Stimulated activated CD4-positive, alpha-beta T cell treated with anti-CD3 and anti-CD28 coated beads, Interleukin-4, amount 100 ng/mL, for 4 hours (primary cell): ENCODE measurements around the gene DHX16.

ENCODE experiments used
- DNase-seq, 2 experiments: peaks; one replicate each; pipeline ENCODE4 v3.0.0-alpha.2; 2020

The DHX16 gene

DNA sequence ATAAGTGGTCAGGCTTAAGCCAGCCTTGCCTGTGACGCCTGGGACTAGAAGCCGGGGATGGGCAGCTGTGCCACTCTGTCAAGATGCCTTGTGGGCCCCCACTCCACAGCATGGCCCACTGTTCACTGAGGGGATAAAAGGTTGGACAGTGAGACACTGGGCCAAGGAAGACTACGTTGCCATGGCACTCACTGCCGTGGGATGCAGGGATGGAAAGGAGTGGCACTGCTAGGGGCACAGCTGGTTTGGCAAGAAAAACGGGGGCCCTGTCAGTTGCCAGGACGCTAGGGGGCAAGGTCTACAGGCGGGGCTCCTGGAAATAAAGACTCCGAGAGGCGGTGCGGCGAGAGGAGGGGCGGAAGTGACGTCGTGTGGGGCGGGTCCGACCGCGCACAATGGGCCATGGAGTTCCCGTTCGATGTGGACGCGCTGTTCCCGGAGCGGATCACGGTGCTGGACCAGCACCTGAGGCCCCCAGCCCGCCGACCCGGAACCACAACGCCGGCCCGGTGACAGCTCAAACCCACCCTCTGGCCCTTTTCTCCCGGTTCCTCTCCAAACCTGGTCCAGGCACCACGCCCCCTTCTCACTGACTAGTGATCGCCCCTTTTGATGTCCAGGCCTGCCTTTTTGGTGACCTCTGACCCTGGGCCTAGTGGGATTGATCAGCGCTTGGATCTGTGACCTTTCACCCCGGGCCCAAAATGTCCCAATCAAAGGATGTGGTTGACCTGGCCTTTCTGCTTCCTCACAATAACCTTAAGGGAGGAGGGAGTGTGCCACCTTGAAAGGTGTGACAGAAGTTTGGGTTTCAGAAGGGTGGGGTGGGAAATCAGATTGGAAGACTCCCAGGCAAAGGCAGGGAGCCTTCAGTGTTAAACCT, 46.1 kb downstream of the DHX16 start, which contains the start of gene ATAT1:
Gene ATAT1 (plus strand): TSS at position 391 of the 883 bp plus-strand sequence.
- DNase-seq: peak; percentile 85 to 86

DNA sequence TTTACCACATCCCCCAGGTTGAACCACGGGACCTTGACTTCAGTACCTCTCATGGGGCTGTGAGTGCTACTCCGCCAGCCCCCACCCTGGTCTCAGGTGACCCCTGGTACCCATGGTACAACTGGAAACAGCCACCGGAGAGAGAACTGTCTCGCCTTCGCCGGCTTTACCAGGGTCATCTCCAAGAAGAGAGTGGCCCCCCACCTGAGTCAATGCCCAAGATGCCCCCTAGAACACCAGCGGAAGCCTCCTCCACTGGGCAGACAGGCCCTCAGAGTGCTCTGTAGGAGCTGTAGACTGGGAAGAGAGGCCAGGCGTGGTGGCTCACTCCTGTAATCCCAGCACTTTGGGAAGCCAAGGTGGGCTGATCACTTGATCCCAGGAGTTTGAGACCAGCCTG, 47.3 kb downstream of the DHX16 start:
- DNase-seq: no peak

DNA sequence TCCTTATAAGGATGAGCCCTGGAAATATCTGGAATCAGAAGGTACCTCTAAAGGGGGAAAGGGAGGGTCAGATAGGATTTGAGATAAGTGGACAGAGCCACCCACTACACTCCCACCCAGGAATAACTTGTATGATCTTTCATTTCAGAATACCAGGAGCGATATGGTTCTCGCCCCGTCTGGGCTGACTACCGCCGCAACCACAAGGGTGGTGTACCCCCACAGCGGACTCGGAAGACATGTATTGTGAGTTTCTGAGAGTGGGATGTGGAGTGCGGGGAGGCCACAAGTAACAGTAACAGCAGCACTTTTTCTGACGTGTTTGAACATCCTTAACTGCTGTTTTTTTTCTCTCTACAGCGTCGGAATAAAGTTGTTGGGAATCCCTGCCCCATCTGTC, 53.2 kb downstream of the DHX16 start:
- no peak for DNase-seq

DNA sequence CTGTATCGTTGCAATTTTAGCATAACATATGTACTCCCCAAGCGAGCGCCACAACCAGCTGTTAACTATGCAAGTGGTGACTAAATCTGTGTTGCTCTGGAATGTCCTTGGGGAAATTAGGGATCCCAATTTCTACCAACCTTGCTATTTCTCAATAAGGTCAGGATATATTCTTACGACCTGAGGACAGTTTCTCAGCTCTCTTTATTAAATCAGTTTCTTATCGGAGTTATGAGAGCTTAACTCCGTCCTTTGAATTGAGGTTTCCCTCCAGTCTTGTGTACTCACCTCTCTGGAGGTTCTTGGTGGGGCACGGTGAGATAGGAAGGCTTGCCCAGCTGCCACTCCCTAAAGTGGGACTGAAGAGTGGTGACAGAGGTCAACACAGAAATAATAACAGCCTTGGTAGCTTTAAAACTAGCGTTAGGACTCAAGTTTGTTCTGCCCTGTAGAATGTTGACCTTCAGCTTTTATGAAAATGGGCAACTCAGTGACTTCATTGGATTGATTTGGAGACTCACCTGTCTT, 54.5 kb downstream of the DHX16 start:
- no peak for DNase-seq

DNA sequence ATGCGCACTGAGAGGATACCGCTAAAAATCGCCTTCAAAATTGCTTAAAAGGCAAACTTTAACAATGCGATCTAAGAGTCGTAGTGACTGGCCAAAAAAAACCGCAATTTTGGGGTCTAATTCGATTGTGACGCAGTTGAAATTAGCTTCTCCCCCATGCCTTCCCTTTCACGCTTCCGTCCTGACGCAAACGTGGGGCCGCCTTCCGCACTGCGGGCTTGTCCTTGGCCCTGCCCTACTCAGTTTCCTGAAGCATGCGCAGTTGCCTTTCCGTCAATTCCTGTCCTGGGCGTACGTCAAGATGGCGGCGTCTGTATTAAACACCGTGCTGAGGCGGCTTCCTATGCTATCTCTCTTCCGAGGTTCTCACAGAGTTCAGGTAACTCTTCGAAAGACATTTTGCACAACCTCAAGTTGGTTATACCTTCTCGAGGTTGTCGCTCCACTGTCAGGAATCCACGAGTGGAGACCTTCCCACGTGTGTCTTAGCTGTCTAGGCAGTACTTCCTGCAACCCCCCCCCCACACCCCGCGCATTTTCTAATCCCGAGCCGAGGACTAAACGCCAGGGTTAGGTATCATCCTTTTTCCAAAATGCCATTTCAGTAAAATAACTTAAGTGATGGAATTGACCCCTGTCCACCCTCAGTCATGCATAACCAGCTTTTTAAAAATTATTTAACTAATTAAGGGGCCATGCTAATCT, 55.1 kb downstream of the DHX16 start, which contains the start of gene MRPS18B:
Gene MRPS18B (plus strand): TSS at position 276 of the 705 bp plus-strand sequence. CDS start 26 bp downstream, at position 302.
- DNase-seq: peak; percentile 91 to 99

DNA sequence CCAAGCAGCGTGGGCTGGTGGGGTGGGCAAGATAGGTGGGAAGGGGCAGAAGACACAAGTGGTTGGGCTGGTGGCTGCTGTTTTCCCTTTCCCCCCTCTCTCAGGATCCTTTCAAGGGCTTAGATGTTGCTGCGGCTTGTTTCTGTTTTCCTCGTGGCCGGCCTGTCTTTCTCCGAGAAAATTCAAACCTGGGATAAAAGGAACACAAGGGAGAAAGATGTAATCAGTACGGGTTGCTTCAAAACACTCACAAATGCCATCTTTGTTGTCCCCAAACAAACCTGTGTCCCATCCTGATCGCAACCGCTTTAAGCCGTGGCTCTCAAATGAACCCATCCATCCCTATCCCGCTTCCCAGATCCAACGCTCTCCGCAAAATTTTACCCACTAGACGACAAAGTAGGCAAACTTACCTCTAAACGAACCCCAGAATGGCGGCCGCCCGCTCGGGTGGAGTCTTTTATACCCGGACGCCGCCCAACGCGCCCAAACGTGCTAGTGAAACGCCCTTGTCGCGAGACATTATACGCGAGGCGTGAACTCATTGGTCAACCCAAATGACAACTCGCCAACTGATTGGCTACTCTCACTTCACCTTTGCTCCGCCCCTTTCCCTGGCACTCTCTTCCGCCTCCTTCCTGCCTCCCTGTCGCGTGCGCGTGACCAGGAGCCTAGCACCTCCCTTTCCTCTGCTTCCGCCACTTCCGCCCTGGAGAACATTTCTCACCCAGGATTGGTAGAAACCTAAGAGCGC, 55.8 kb downstream of the DHX16 start, which contains the start of gene PPP1R10:
Gene PPP1R10 (minus strand): TSS at position 433 of the 754 bp plus-strand sequence. CDS start 7,299 bp downstream, outside the sequence.
- DNase-seq: peak; percentile 92 to 99

DNA sequence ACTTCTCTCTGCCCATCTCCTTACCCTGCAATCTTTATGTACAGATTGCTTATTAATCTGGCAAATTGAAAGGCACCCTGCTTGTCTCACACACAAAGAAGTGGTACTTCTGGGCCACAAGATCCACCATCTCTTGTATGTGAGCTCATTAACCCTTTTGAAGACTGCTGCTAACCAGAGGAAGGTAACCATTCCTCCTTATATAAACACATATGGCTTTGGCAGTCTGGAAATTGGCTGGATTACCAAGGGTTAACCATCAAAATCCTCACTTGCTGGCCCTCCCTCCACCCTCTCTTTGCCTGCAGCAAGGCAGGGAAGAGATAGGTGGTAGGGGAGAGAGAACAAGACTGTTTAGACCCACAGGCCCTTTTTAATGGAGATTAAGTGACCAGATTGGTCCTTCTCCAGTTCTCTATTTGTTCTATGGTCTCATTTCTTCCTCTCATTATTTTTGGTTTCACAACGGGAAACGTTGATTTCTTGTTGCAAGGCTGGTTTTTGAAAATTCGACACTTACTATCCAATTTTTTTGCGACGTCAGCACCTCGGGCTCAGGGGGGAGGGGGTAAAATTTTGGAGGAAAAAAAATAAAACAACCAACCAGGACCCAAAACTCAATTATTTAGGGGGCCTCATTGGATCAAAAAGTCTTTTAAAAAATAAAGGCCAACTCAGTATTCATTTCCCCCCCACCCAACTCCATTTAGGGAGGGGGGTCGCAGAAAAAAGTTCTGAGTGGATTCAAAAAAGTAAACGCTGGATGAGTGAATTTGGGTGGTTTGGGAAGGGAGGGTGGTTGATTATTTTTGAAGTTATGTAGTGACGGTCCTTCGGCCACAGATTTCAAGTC, 56.6 kb downstream of the DHX16 start:
- DNase-seq: peak in 1 of 2 experiments; percentile 18

DNA sequence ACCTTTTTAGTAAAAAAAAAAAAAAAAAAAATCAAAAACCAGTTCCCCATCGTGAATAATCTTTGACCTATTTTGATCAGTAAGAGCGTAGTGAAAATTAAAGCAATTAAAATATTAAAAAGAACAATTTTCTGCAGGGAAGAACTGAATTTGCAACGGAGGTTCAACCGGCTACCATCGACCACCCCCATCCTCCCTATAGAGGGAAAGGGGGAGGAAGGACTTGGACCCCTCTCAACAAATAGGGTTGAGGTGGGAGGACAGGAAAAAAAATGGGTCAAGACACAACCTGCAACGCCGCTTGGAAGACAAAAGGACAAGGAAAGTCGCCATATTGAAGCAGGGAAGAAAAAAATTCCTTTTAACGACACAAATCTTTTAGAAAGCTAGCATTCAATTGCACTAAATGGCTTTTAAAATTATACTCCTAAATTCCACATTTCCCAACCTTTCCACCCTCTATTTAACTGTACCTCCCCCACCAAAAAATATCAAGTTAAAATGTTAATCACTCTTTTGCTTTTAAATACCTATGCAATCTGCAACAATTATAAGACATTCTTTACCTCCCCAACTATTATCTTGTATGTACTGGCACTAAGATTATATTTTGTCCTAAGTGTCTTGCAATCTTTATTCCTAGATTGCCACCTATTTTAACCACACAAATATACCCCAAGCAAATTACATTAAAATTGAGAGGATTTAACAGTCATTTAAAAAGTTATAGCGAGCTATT, 57.4 kb downstream of the DHX16 start:
- DNase-seq: peak in 1 of 2 experiments; percentile 19

DNA sequence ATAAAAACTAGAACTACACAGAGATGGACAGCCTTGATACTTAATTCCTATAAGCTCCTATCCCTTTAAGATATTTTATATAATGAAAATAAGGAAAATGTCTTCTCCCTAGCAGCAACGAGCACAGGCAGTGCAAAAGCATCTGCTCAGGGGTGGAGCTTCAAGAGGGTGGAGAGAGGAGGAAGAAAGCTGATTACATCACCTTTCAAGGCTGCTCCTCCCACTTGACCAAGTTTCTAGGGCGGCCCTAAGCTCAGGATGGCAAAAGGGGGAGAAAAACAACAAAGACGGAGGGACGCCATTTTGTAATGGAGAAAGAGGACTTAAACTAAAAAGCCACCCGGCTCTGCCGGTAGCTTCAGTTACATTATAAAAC, 58.0 kb downstream of the DHX16 start:
- DNase-seq: peak; percentile 62 to 88

DNA sequence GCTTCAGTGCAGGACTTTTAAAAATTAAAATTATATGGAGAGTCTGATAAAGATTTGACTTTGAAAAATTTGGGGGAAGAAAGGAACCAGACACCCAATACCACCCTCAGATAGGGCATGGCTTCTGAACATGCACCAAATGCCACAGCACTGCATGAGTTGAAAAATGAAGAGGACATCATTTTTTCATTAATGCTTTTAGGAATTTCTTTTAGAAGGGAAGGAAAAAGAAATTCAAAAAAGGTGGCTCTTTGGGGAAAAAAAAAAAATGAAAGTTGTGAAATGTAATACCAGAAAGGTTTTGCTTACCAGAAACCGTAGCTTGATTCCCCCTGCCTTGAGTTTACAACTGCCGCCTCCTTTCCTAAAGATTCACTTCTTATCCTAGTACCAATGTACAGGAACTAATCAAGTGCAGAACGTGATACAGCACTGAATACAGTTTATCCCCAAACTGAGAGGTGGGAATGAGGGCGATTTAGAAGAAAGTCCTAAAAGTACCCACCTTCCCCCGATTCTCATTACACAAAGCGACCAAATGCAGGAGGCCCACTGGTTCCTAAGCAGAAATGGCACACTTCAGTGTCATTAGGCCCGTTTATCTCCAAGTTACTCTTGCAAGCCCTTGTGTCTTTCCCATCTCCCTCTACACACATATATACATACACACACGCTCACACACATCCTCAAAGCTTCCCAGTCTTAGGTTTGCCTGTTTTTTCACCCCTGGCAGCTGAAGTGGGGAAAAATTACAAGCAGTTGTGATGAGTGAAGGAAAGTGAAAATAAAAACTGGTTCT, 58.6 kb downstream of the DHX16 start:
- no peak for DNase-seq

DNA sequence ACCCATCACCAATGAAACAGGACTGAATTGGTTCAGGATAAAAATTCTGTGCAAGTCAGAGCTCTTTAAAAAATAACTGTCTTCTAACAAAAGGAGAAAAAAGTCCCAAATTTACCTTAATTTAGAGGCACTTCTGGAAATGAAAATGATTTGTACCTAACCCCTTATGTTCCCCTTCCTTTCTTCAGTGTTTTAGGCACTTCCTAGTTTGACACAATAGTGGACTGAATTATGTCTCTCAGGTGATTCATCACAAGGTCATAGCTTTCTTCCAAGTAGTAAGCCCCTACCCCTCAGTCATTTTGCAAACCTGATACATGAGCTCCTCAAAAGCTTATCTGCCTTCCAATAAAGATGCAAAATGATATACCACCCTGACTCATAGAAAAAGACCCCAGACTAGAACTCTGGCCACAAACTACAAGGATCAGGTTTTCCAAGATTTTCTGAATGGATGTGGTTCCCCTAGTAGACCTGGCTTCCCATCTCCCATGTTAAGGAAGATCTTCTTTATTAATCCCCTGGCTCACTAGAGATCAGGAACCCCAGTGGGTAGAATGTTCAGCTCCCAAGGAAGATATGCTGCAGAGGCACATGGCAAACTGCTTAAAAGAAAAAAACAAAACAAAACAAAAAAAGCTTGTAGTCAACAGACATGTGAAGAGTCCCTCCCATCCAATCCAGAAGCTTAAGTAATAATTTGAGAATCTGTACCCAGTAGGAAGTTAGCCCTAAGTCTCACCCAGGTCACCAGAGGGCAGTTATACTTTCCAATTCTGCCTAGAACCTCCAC, 59.4 kb downstream of the DHX16 start:
- no peak for DNase-seq

DNA sequence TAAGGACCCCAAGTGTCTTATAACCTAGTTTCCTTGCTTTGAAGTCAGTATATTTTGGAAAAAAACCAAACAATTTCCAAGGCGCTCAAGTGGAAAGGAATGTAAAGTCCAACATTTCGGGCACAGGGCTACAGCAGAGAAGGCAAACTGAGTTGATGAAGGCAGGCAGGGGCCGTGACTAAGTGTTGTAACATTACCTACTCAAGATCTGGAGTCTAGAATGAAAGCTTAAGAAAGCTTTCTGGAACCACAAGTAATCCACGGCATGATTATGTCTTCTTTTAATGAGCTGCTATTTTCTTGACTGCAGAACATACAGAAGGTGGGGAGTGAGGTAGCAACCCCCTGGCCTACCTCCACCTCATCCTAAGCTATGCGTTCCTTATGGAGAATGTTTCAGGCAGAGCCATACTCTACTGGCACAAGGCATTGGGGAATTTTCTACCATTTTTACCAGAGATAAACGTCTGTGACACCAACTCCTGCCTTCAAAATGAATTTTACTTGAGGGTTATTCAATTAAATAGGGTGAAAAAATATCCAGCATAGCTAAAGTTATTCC, 60.0 kb downstream of the DHX16 start:
- DNase-seq: no peak

DNA sequence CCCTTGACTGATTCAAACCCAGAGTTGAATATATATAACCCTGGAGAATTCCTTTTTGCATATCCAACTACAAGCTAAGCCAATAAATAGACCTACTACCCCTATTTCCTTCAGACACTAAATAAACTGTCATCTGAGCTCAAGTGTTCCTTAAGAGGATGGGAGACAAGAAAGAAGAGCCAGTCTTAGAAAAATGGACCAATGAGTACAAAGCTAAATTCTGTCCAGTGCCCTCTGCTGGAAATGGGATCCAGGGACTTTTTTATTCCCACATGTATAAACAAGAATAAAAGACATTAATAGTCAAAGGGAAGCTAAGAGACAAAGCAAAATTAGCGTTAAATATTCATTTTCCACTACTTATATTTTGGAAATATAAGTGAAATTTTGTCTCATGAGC, 60.6 kb downstream of the DHX16 start:
- no peak for DNase-seq

DNA sequence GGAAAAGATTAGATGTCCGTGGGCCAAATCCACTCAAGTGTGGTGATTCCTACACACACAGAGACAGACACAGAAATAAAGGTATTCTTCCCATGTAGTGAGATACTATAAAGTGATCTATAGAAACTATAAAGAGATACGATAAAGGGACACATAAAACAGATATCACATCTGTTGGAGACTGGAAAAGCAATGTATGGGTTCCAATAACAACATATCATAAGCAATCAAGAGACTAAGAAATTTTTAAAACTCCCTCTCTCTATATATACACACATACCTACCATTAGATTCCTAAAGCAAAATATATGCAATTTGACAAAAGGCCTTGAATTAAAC, 61.0 kb downstream of the DHX16 start:
- no peak for DNase-seq

DNA sequence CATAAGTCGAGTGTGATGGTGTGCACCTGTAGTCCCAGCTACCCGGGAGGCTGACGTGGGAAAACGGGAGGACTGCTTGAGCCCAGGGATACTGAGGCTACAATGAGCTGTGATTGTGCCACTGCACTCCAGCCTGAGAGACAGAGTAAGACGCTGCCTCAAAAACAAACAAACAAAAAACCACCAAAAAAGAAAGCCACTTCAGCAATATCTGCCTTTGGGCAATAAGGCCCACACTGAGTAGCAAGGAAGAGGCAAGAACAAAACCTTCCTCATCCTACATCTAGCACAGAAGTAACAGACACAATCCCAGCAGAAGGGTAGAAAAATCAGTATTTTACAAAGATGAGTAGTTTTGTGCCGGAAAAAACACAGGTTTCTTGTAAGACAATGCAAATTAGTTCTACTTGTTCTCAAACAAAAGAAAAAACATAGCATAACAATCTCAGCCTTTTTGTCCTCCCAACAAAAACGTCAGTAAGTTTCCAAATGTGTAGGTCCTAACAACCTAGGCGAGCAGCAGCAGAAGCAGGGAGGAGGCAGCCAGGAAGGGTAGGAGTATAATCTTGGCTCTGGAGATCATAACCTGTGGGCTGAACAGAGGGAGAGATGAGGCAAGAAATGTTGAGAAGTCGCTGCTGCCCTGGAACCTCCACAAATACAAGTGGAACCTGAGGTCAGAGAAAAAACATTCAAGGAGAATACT, 61.5 kb downstream of the DHX16 start:
- no peak for DNase-seq

DNA sequence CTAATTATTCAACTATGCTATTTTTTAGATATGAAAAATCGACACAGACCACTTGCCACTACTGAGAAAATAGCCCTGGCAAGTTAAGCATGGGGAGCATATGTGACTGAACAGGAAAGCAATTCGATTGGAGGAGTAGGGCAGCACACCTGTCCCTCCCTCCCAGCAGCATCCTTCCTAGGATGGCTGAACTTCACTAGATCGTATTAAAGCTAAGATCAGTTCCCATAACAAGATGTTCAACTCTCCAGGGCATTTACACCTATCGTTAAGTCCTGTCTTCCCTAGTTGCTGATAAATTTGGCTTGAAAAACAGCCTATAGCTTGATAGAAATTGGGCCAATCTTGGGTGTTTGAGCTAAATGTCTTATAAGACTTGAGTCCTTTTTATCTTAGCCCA, 62.7 kb downstream of the DHX16 start:
- DNase-seq: no peak

DNA sequence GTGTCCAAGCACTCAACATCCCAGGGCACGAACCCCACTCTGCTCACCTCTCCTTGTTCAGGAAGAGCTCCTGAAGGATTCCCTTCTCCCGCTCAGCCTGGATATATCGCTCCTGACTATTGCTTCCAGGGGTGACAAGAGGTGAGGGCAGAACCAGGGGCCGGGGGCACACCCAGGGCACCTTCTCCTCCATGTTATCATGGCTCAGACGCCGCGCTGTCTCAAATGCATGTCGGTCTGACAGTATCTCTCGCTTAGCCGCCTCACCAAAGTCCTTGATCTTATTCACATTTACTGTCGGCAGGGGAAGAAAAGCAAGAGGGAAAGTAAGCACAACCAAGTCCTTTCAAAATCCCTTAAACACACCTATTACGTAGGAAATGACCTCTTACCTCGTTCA, 68.8 kb downstream of the DHX16 start:
- no peak for DNase-seq
